Measurements from ENCODE around the gene ABRACL. TPM values are rescaled to one million over a fixed set of nuclear protein-coding genes. Genes with fewer than 3 reads are reported as not detected.

The ABRACL gene
- total and polyA plus RNA-seq, 2 donors (not counting 3 experiments of a cell fraction or from before 2014, with no cell fraction given), result 54.4 to 87.4 TPM

DNA sequence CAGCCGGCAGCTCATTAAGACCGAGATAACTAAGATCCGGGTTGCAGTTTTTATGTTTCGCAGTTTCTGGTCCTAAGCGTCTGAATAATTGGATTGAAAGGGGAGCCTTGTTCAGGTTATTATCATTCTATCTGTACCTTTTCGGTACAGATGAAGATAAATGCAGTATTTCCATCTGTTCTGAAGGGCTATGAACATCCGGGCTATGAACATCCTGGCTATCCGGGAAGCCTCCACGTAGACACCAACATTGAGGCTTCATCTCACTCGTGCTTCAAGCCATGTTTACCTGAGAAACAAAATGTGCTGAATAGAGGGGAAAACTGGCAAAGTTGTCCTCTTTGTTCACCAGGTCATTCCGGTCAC lies 40.1 kb upstream of the ABRACL start:
- H3K9ac ChIP-seq (replicated peaks; ENCODE audit: extremely low read depth, insufficient read depth, low read length), result peak overlapping the region; percentile 92
- no peaks in the 10 kb centered on the region for H3K9me3 ChIP-seq (replicated peaks; ENCODE audit: control insufficient read depth, insufficient read depth, low read length)
- DNase-seq (ENCODE audit: low read depth, low spot score), result no peak
- peak overlapping the region in 2 of 3 experiments; percentile 44 to 97 for H3K4me3 ChIP-seq (replicated peaks in 1 of 3; ENCODE audit: insufficient read depth in 1 of 3, low read depth in 1 of 3, low read length in 3 of 3)
- no peaks in the 10 kb centered on the region for H3K9me1 ChIP-seq (replicated peaks; ENCODE audit: control insufficient read depth, extremely low read depth, insufficient read depth, low read length)
- no peak for FAIRE-seq
- ChIA-PET POLR2A (no interaction called here), CTCF (interaction anchor here (1.0 to 7.7 kb wide), 10 partner anchors 13 to 400 kb away, joined by 3 to 78 read pairs (median 6); no protein-coding TSS in a partner anchor)
- H4K20me1 ChIP-seq (replicated peaks; ENCODE audit: control insufficient read depth, extremely low read depth, insufficient read depth, low read length), result peaks cover 4% of the 10 kb centered on the region
- H3K36me3 ChIP-seq (ENCODE audit: control insufficient read depth in 2 of 2, extremely low read depth in 1 of 2, insufficient read depth in 2 of 2, low read length in 2 of 2), result no peaks in the 10 kb centered on the region
- intact Hi-C loops (cut with micrococcal nuclease), result loop anchor here (1.0 to 5.0 kb wide), 13 partner anchors 17 to 872 kb away; partner anchors contain the start of genes ABRACL and CCDC28A
- H3K27ac ChIP-seq (ENCODE audit: insufficient read depth, low read depth, low read length), result no peak overlapping the region
- TF ChIP-seq, protein P1, sequence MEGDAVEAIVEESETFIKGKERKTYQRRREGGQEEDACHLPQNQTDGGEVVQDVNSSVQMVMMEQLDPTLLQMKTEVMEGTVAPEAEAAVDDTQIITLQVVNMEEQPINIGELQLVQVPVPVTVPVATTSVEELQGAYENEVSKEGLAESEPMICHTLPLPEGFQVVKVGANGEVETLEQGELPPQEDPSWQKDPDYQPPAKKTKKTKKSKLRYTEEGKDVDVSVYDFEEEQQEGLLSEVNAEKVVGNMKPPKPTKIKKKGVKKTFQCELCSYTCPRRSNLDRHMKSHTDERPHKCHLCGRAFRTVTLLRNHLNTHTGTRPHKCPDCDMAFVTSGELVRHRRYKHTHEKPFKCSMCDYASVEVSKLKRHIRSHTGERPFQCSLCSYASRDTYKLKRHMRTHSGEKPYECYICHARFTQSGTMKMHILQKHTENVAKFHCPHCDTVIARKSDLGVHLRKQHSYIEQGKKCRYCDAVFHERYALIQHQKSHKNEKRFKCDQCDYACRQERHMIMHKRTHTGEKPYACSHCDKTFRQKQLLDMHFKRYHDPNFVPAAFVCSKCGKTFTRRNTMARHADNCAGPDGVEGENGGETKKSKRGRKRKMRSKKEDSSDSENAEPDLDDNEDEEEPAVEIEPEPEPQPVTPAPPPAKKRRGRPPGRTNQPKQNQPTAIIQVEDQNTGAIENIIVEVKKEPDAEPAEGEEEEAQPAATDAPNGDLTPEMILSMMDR (IDR thresholded peaks at IDR 0.05; ENCODE audit: extremely low read depth in 1 of 2, insufficient read depth in 1 of 2, low read depth in 1 of 2, low read length in 2 of 2), result no peak
- TF ChIP-seq MAX (IDR thresholded peaks at IDR 0.05; ENCODE audit: insufficient read depth, insufficient read length) (no peak), JUN (IDR thresholded peaks at IDR 0.05; ENCODE audit: borderline replicate concordance, insufficient read depth, insufficient read length, low read depth) (no peak), FOS (IDR thresholded peaks at IDR 0.05; ENCODE audit: borderline replicate concordance, insufficient read depth, low read length) (no peak), POLR2AphosphoS5 (IDR thresholded peaks at IDR 0.05; ENCODE audit: insufficient read depth, low read depth, low read length) (no peak), EZH2 (IDR thresholded peaks at IDR 0.05; ENCODE audit: borderline replicate concordance, low read depth, low read length, severe bottlenecking) (no peak), POLR2A (IDR thresholded peaks at IDR 0.05; ENCODE audit: low read depth, low read length) (no peak), MYC (IDR thresholded peaks at IDR 0.05; ENCODE audit: low read depth, low read length) (no peak), GATA2 (IDR thresholded peaks at IDR 0.05; ENCODE audit: insufficient read depth, insufficient read length, low read depth, low read length) (peak; percentile 4)
- peak overlapping the region; percentile 77 for H3K4me2 ChIP-seq (ENCODE audit: insufficient read depth, low read length)
- H3K4me1 ChIP-seq (ENCODE audit: control insufficient read depth, extremely low read depth, insufficient read depth, low read length), result peaks cover 12% of the 10 kb centered on the region
- BruUV-seq (replicated peaks), result no TSS peak
- H3K79me2 ChIP-seq (ENCODE audit: control insufficient read depth, insufficient read depth, low read length), result peaks cover 42% of the 10 kb centered on the region
- H3K27me3 ChIP-seq (ENCODE audit: control insufficient read depth in 2 of 2, insufficient read depth in 2 of 2, low read length in 2 of 2), result peaks cover 0 to 3% of the 10 kb centered on the region in 2 experiments
- H2AFZ ChIP-seq (ENCODE audit: low read depth, low read length), result peak overlapping the region; percentile 83
- dilution Hi-C loops (cut with MboI; ENCODE audit: extremely low pct_ligation_motif_present, low sequenced_read_pairs), result no loop called here
